NCI-H82 treated with DMSO at 0.1 percent for 48 hours (cell line): ENCODE measurements around the gene PATJ.
"Not testable (repeated sequence)": the region's sequence is repeated elsewhere in the genome, so short reads cannot be mapped to it uniquely, and the experiment has no call there.

ENCODE experiments used
- DNase-seq: peaks from one replicate; lab custom pipeline; 2025; ENCODE audit not compliant: unreplicated experiment; lab: John Stamatoyannopoulos, UW

Gene PATJ

GRCh38 chr1:61887076-61887867, 145.0 kb downstream of the PATJ start:
- DNase-seq = no peak

GRCh38 chr1:61887931-61888564, 145.8 kb downstream of the PATJ start:
- DNase-seq = no peak

GRCh38 chr1:61888808-61889207, 146.5 kb downstream of the PATJ start:
- DNase-seq = no peak

- DNase-seq = not testable (repeated sequence)
These were observed 148.2 kb downstream of the PATJ start for GRCh38 chr1:61890435-61890834.

- DNase-seq = no peak
These were observed 150.7 kb downstream of the PATJ start for GRCh38 chr1:61892977-61893376.

GRCh38 chr1:61894296-61894695, 152.0 kb downstream of the PATJ start:
- not testable (repeated sequence) for DNase-seq

- DNase-seq = no peak
These were observed 152.9 kb downstream of the PATJ start for GRCh38 chr1:61895175-61895574.

GRCh38 chr1:61898658-61899057, 156.4 kb downstream of the PATJ start:
- DNase-seq = no peak

GRCh38 chr1:61904354-61904753, 162.1 kb downstream of the PATJ start:
- no peak for DNase-seq

GRCh38 chr1:61907102-61907501, 164.8 kb downstream of the PATJ start:
- DNase-seq = no peak

GRCh38 chr1:61910035-61910434, 167.8 kb downstream of the PATJ start:
- DNase-seq = no peak

GRCh38 chr1:61914823-61915482, 172.7 kb downstream of the PATJ start:
- no peak for DNase-seq

- DNase-seq = no peak
These were observed 179.2 kb downstream of the PATJ start for GRCh38 chr1:61921435-61921834.

- DNase-seq = no peak
These were observed 180.7 kb downstream of the PATJ start for GRCh38 chr1:61922950-61923480.

- no peak for DNase-seq
These were observed 183.5 kb downstream of the PATJ start for GRCh38 chr1:61925591-61926298.

GRCh38 chr1:61926597-61926996, 184.3 kb downstream of the PATJ start:
- DNase-seq = no peak

- DNase-seq = no peak
These were observed 187.9 kb downstream of the PATJ start for GRCh38 chr1:61930116-61930645.

GRCh38 chr1:61931587-61932279, 189.5 kb downstream of the PATJ start:
- DNase-seq = no peak

GRCh38 chr1:61935516-61935915, 193.2 kb downstream of the PATJ start:
- DNase-seq = no peak

- DNase-seq = no peak
These were observed 194.6 kb downstream of the PATJ start for GRCh38 chr1:61936839-61937238.
